Psoas muscle (tissue), 8 donors: ENCODE measurements around the gene ZNF385A. TPM values are rescaled to one million over a fixed set of nuclear protein-coding genes. Genes with fewer than 3 reads are reported as not detected.

Experiments used
- ATAC-seq, 4 donors: fragments of 200-7000 bp; cut with Tn5 transposase; one replicate each; pipeline ENCODE4 v1.9.1; 2020; ENCODE audit warnings: moderate library complexity in 3 of 4, mild to moderate bottlenecking in 2 of 4
- DNase-seq, 2 donors: peaks; one replicate each; pipeline ENCODE4 v3.0.0-alpha.2; 2020
- H3K27ac ChIP-seq: fragments of 200-600 bp; one replicate; pipeline ENCODE4 v1.8.0; 2022
- H3K27me3 ChIP-seq, 3 donors: fragments of 200-600 bp in 1 of 3; one replicate each; pipeline versions ENCODE4 v1.6.1 to v1.8.0; 2013 to 2022; ENCODE audit warnings: low read length in 2 of 3, mild to moderate bottlenecking in 2 of 3, moderate library complexity in 1 of 3; ENCODE audit not compliant: insufficient read depth in 3 of 3
- H3K36me3 ChIP-seq, 2 donors: fragments of 200-600 bp in 1 of 2; one replicate each; pipeline versions ENCODE4 v1.6.1 to v1.8.0; 2013 to 2022; ENCODE audit warnings: low read depth in 1 of 2, mild to moderate bottlenecking in 1 of 2, moderate library complexity in 1 of 2; ENCODE audit not compliant: insufficient read depth in 1 of 2
- H3K4me1 ChIP-seq: fragments of 200-600 bp; one replicate; pipeline ENCODE4 v1.8.0; 2022
- H3K4me3 ChIP-seq: fragments of 200-600 bp; one replicate; pipeline ENCODE4 v1.8.0; 2022; ENCODE audit warnings: mild to moderate bottlenecking
- H3K9me3 ChIP-seq: fragments of 200-600 bp; one replicate; pipeline ENCODE4 v1.8.0; 2022
- CTCF ChIP-seq: fragments of 200-600 bp; IDR thresholded peaks from one replicate; pipeline ENCODE4 v1.8.0; 2022; ENCODE audit warnings: antibody characterized with exemption
- WGBS, 3 donors: extraction: QIAGEN DNeasy Blood & Tissue Kit; methylation state at CpG; one replicate each; pipeline versions ENCODE4 v1.1.6 to v1.1.7; 2013; 5-methylcytosine and 5-hydroxymethylcytosine counted together
- intact Hi-C, 2 donors: fragments of 100-400 bp; cut with DNase I; formaldehyde crosslinking; loops; one replicate each; pipeline versions ENCODE4 v1.11.0 to v1.14.2; 2022
- polyA plus RNA-seq, 3 donors: library from polyadenylated mRNA; stranded (reverse); fragments of 200-250 nt; gene quantifications; one replicate each; pipeline ENCODE4 v1.2.3, GENCODE V29; 2013
- total RNA-seq, 4 donors: library from RNA; stranded (reverse); fragmentation: NEBNext Ultra II Directional in 2 of 4; extraction: Animal tissue kit (Norgen Biotek cat#: 25700) in 2 of 4; gene quantifications; one replicate each; pipeline versions ENCODE4 v1.2.1 to v1.2.4, GENCODE V29; 2021 to 2023
- donor health status: healthy with polysubstance abuse.
- donor health status: DM: no; HTN: no; CAD: no; lungs with moderate emphysema.
- donor health status: Bipolar disorder and iron deficiency.
- donor health status: healthy.
- donor health status: DM: yes; HTN: yes; CAD: no.
- donor health status: DM: no; HTN: no; CAD: no.
- donor health status: DM: no; HTN: no; CAD: no.
- donor health status: DM: yes; HTN: yes; CAD: no.

ZNF385A gene
- total and polyA plus RNA-seq, 7 donors: 4.9 to 85.8 (median 28.0) TPM

GRCh38 chr12:54394986-54395385, 10.5 kb upstream of the ZNF385A start:
- WGBS, 3 donors: 28 to 53% (median 38%) methylated on average over 1 of the region's 1 CpG
- no peak for TF ChIP-seq CTCF
- no peaks in the 10 kb centered on the region for H3K9me3 ChIP-seq
- H3K4me1 ChIP-seq: no peaks in the 10 kb centered on the region
- H3K27me3 ChIP-seq: no peaks in the 10 kb centered on the region
- intact Hi-C loops: no loop called here
- no peak for ATAC-seq
- DNase-seq: no peak
- H3K36me3 ChIP-seq: peaks cover 7 to 55% of the 10 kb centered on the region in 2 donors
- no peak overlapping the region for H3K4me3 ChIP-seq
- no peak overlapping the region for H3K27ac ChIP-seq

- Histone ChIP-seq H3K27me3 (no peaks in the 10 kb centered on the region), H3K36me3 (peaks cover 7 to 51% of the 10 kb centered on the region in 2 donors), H3K4me1 (no peaks in the 10 kb centered on the region), H3K9me3 (no peaks in the 10 kb centered on the region), H3K27ac (no peak overlapping the region), H3K4me3 (no peak overlapping the region)
- 35 to 64% (median 42%) methylated on average over 4 of the region's 4 CpGs for WGBS, 3 donors
- intact Hi-C loops: no loop called here
- peak; percentile 48 to 71 (median 54) for ATAC-seq
- TF ChIP-seq CTCF: peak; percentile 68
- DNase-seq: no peak
These were observed 9.8 kb upstream of the ZNF385A start for GRCh38 chr12:54394281-54394719.

- ATAC-seq: no peak
These were observed 9.2 kb upstream of the ZNF385A start for GRCh38 chr12:54393743-54394142.

GRCh38 chr12:54393207-54393609, 8.7 kb upstream of the ZNF385A start:
- no peak for ATAC-seq
- Histone ChIP-seq H3K4me1 (no peaks in the 10 kb centered on the region), H3K36me3 (peaks cover 7 to 41% of the 10 kb centered on the region in 2 donors), H3K27me3 (no peaks in the 10 kb centered on the region), H3K4me3 (no peak overlapping the region), H3K27ac (no peak overlapping the region), H3K9me3 (no peaks in the 10 kb centered on the region)
- peak in 1 of 2 donors; percentile 54 for DNase-seq
- intact Hi-C loops: no loop called here
- no peak for TF ChIP-seq CTCF
- 55 to 67% (median 61%) methylated on average over 5 to 6 of the region's 6 CpGs for WGBS, 3 donors

More at GRCh38 chr12:54393743-54394142, 9.2 kb upstream of the ZNF385A start:
- no peak overlapping the region for H3K27ac ChIP-seq
- no peak for DNase-seq
- no peak overlapping the region for H3K4me3 ChIP-seq
- no peaks in the 10 kb centered on the region for H3K9me3 ChIP-seq
- no peaks in the 10 kb centered on the region for H3K27me3 ChIP-seq
- intact Hi-C loops: no loop called here
- WGBS, 3 donors: 62 to 80% (median 74%) methylated on average over 3 of the region's 3 CpGs
- peaks cover 7 to 46% of the 10 kb centered on the region in 2 donors for H3K36me3 ChIP-seq
- no peak for TF ChIP-seq CTCF
- H3K4me1 ChIP-seq: no peaks in the 10 kb centered on the region
